Gastrocnemius medialis (tissue), 4 donors: ENCODE results near the gene CSH1.
A peak's percentile ranks its signal among the peaks of the same experiment; 100 is the strongest.
"Not testable (repeated sequence)": the region's sequence is repeated elsewhere in the genome, so short reads cannot be mapped to it uniquely, and the experiment has no call there.

Experiments used
- POLR2A ChIP-seq, 2 donors: fragments of 450-650 bp; IDR thresholded peaks; one replicate each; pipeline ENCODE4 v1.6.1; 2017; ENCODE audit warnings: antibody characterized with exemption in 2 of 2, mild to moderate bottlenecking in 2 of 2, moderate library complexity in 2 of 2
- TF ChIP-seq, protein P1 (sequence below), 5 experiments: fragments of 450-650 bp in 3 of 5; fragments of 200-600 bp in 2 of 5; sonication (generic) in 2 of 5; IDR thresholded peaks in 4 of 5; conservative IDR thresholded peaks in 1 of 5; 1 replicate in 4 of 5; 2 replicates in 1 of 5; pipeline ENCODE4 v1.5.1; 2016 to 2019; ENCODE audit warnings: antibody characterized with exemption in 5 of 5, mild to moderate bottlenecking in 3 of 5, moderate library complexity in 3 of 5

DNA sequence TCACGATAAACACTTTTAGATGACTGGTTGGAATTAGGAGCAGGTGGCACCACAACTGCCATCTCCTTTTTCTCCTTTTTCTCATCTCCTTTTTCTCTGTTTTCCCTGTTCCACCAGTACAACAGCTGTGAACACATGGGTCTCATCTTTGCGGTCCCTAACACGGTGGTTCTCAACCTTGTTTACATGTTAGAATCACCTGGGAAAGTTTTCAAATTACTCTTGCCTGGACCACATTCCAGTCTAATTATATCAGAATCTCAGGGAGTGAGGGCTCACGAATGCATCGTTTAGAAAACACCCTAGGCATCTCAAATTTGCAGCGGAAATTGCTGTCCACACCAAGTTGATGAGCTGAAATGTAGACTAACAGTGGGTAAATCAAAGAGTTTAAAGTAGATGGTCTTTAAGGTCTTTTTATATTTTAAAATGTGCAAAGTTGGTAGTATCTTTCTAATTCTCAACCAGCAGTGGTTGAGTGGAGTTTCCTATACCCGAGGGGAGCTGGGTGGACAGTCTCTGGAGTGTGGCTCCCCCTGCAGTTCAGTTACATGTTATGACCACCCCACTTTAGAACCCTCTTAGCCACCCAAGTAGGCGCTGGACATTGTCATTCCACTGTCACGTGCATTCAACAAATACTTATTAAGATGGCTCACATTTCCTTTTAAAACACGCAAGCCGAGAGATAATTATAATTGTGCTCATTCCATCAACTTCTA is 3.9 kb downstream of the CSH1 start:
- TF ChIP-seq, protein P1, sequence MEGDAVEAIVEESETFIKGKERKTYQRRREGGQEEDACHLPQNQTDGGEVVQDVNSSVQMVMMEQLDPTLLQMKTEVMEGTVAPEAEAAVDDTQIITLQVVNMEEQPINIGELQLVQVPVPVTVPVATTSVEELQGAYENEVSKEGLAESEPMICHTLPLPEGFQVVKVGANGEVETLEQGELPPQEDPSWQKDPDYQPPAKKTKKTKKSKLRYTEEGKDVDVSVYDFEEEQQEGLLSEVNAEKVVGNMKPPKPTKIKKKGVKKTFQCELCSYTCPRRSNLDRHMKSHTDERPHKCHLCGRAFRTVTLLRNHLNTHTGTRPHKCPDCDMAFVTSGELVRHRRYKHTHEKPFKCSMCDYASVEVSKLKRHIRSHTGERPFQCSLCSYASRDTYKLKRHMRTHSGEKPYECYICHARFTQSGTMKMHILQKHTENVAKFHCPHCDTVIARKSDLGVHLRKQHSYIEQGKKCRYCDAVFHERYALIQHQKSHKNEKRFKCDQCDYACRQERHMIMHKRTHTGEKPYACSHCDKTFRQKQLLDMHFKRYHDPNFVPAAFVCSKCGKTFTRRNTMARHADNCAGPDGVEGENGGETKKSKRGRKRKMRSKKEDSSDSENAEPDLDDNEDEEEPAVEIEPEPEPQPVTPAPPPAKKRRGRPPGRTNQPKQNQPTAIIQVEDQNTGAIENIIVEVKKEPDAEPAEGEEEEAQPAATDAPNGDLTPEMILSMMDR (IDR thresholded peaks at IDR 0.05 in 4 of 5, conservative IDR thresholded peaks at IDR 0.05 in 1 of 5), result peak in 1 of 5 experiments; percentile 13
- TF ChIP-seq POLR2A (IDR thresholded peaks at IDR 0.05), result not testable (repeated sequence)
